ENCODE measurements around the gene LPCAT2.

LPCAT2 gene

GRCh38 chr16:55491691-55492090 is 17.2 kb upstream of the LPCAT2 start:
- FAIRE-seq (no peak), DNase-seq (ENCODE audit: insufficient read length, low spot score) (no peak)
- TF ChIP-seq POU2F2 (IDR thresholded peaks at IDR 0.05; ENCODE audit: low read depth, low read length) = no peak
- no peak for TF ChIP-seq TAF1 (IDR thresholded peaks at IDR 0.05; ENCODE audit: low read depth, low read length)
- no peak for TF ChIP-seq SPI1 (IDR thresholded peaks at IDR 0.05; ENCODE audit: low read depth, low read length)
- TF ChIP-seq POLR2A (IDR thresholded peaks at IDR 0.05; ENCODE audit: low read depth, low read length) = no peak
- TF ChIP-seq POLR2AphosphoS5 (IDR thresholded peaks at IDR 0.05; ENCODE audit: low read depth, low read length) = no peak
- no peak for TF ChIP-seq PAX5 (IDR thresholded peaks at IDR 0.05; ENCODE audit: insufficient read depth, low read length, severe bottlenecking)

GRCh38 chr16:55492756-55493380 is 16.0 kb upstream of the LPCAT2 start:
- DNase-seq (ENCODE audit: insufficient read length, low spot score) (no peak), FAIRE-seq (no peak)
- no peak for TF ChIP-seq POLR2A (IDR thresholded peaks at IDR 0.05; ENCODE audit: low read depth, low read length)
- TF ChIP-seq SPI1 (IDR thresholded peaks at IDR 0.05; ENCODE audit: low read depth, low read length) = no peak
- TF ChIP-seq POU2F2 (IDR thresholded peaks at IDR 0.05; ENCODE audit: low read depth, low read length) = no peak
- TF ChIP-seq PAX5 (IDR thresholded peaks at IDR 0.05; ENCODE audit: insufficient read depth, low read length, severe bottlenecking) = no peak
- no peak for TF ChIP-seq POLR2AphosphoS5 (IDR thresholded peaks at IDR 0.05; ENCODE audit: low read depth, low read length)
- TF ChIP-seq TAF1 (IDR thresholded peaks at IDR 0.05; ENCODE audit: low read depth, low read length) = no peak

GRCh38 chr16:55494994-55495421 is 13.9 kb upstream of the LPCAT2 start:
- FAIRE-seq (no peak), DNase-seq (ENCODE audit: insufficient read length, low spot score) (no peak)
- no peak for TF ChIP-seq POLR2AphosphoS5 (IDR thresholded peaks at IDR 0.05; ENCODE audit: low read depth, low read length)
- no peak for TF ChIP-seq POU2F2 (IDR thresholded peaks at IDR 0.05; ENCODE audit: low read depth, low read length)
- no peak for TF ChIP-seq PAX5 (IDR thresholded peaks at IDR 0.05; ENCODE audit: insufficient read depth, low read length, severe bottlenecking)
- TF ChIP-seq TAF1 (IDR thresholded peaks at IDR 0.05; ENCODE audit: low read depth, low read length) = no peak

GRCh38 chr16:55495616-55496289 is 13.1 kb upstream of the LPCAT2 start:
- FAIRE-seq (no peak), DNase-seq (ENCODE audit: insufficient read length, low spot score) (no peak)
- TF ChIP-seq POLR2AphosphoS5 (IDR thresholded peaks at IDR 0.05; ENCODE audit: low read depth, low read length) (no peak), SPI1 (IDR thresholded peaks at IDR 0.05; ENCODE audit: low read depth, low read length) (no peak), POLR2A (IDR thresholded peaks at IDR 0.05; ENCODE audit: low read depth, low read length) (no peak), POU2F2 (IDR thresholded peaks at IDR 0.05; ENCODE audit: low read depth, low read length) (no peak)

GRCh38 chr16:55496509-55497145 is 12.2 kb upstream of the LPCAT2 start:
- DNase-seq (ENCODE audit: insufficient read length, low spot score) (no peak), FAIRE-seq (no peak)
- TF ChIP-seq POU2F2 (IDR thresholded peaks at IDR 0.05; ENCODE audit: low read depth, low read length) (no peak), POLR2AphosphoS5 (IDR thresholded peaks at IDR 0.05; ENCODE audit: low read depth, low read length) (no peak), POLR2A (IDR thresholded peaks at IDR 0.05; ENCODE audit: low read depth, low read length) (no peak)

GRCh38 chr16:55497558-55497957 is 11.3 kb upstream of the LPCAT2 start:
- no peak for TF ChIP-seq POLR2A (IDR thresholded peaks at IDR 0.05; ENCODE audit: low read depth, low read length)
- TF ChIP-seq SPI1 (IDR thresholded peaks at IDR 0.05; ENCODE audit: low read depth, low read length) = no peak
- TF ChIP-seq TAF1 (IDR thresholded peaks at IDR 0.05; ENCODE audit: low read depth, low read length) = no peak
- no peak for TF ChIP-seq PAX5 (IDR thresholded peaks at IDR 0.05; ENCODE audit: insufficient read depth, low read length, severe bottlenecking)
- no peak for TF ChIP-seq POLR2AphosphoS5 (IDR thresholded peaks at IDR 0.05; ENCODE audit: low read depth, low read length)
- no peak for TF ChIP-seq POU2F2 (IDR thresholded peaks at IDR 0.05; ENCODE audit: low read depth, low read length)
- no peak for FAIRE-seq
- no peak for DNase-seq (ENCODE audit: insufficient read length, low spot score)

GRCh38 chr16:55498101-55498500 is 10.8 kb upstream of the LPCAT2 start:
- no peak for TF ChIP-seq POLR2A (IDR thresholded peaks at IDR 0.05; ENCODE audit: low read depth, low read length)
- no peak for TF ChIP-seq TAF1 (IDR thresholded peaks at IDR 0.05; ENCODE audit: low read depth, low read length)
- no peak for TF ChIP-seq SPI1 (IDR thresholded peaks at IDR 0.05; ENCODE audit: low read depth, low read length)
- TF ChIP-seq POLR2AphosphoS5 (IDR thresholded peaks at IDR 0.05; ENCODE audit: low read depth, low read length) = no peak
- TF ChIP-seq PAX5 (IDR thresholded peaks at IDR 0.05; ENCODE audit: insufficient read depth, low read length, severe bottlenecking) = no peak
- TF ChIP-seq POU2F2 (IDR thresholded peaks at IDR 0.05; ENCODE audit: low read depth, low read length) = no peak
- DNase-seq (ENCODE audit: insufficient read length, low spot score) (no peak), FAIRE-seq (no peak)

DNA sequence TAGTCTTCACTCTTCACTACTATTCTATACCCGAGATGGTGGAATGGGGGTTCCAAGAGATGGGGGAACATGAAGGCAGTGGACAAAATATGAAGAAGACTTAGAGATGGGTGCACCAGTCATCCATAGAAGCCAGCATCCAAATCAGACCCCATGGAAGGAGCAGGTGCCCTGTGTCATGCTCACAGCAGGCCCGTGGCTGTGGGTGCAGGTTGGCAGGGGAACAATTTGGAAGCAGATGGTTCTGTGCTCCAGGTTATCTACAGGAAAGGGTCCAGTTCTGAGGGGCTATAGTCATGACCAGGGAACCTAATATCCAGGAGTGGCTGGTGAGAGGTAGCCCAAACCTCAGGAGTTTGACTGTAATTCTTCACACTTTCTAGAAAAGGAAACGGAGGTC is 9.6 kb upstream of the LPCAT2 start:
- FAIRE-seq = no peak
- no peak for DNase-seq (ENCODE audit: insufficient read length, low spot score)

DNA sequence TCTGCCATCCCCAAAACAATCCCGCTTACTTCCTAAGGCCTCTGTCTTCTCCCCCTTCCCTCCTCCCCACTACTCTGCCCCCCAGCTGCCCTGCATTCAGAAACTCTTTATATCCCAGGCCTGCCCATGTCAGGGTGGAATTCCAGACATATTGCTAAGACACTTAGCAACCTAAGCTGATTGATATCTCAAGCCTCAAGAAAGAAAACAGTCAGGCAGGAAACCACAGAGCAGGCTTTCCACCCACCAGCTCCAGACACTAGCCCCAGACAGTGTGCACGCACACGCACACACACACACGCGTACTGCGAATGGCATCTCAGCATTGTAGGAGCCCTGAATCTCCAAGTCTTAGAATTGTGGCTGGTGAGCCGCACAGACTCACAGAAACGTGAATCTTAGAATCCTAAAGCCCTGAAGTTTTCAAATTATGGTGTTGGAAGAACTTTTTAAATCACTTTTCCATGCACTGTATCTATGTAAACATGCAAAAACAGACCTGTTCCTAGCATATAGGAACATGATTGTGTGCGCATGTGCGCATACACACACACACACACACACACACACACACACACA is 8.8 kb upstream of the LPCAT2 start:
- FAIRE-seq (no peak), DNase-seq (ENCODE audit: insufficient read length, low spot score) (no peak)
- TF ChIP-seq SPI1 (IDR thresholded peaks at IDR 0.05; ENCODE audit: low read depth, low read length) (no peak), POU2F2 (IDR thresholded peaks at IDR 0.05; ENCODE audit: low read depth, low read length) (no peak), TAF1 (IDR thresholded peaks at IDR 0.05; ENCODE audit: low read depth, low read length) (no peak), POLR2AphosphoS5 (IDR thresholded peaks at IDR 0.05; ENCODE audit: low read depth, low read length) (no peak), PAX5 (IDR thresholded peaks at IDR 0.05; ENCODE audit: insufficient read depth, low read length, severe bottlenecking) (no peak), POLR2A (IDR thresholded peaks at IDR 0.05; ENCODE audit: low read depth, low read length) (no peak)

More for the DNA sequence above, 9.6 kb upstream of the LPCAT2 start:
- no peak for TF ChIP-seq SPI1 (IDR thresholded peaks at IDR 0.05; ENCODE audit: low read depth, low read length)

Measured in GM12891 (cell line).